Subcutaneous abdominal adipose tissue (tissue), 5 donors: ENCODE results near the gene SLC7A11.

Source experiments
- H3K27ac ChIP-seq: one replicate; pipeline ENCODE4 v1.7.0; 2013; ENCODE audit warnings: low read depth, mild to moderate bottlenecking, inconsistent platforms, low read length, moderate library complexity
- H3K27me3 ChIP-seq, 5 donors: one replicate each; pipeline ENCODE4 v1.7.0; 2013; ENCODE audit warnings: low read length in 5 of 5, inconsistent platforms in 1 of 5; ENCODE audit not compliant: control insufficient read depth in 5 of 5, insufficient read depth in 4 of 5
- H3K36me3 ChIP-seq, 5 donors: one replicate each; pipeline ENCODE4 v1.7.0; 2013; ENCODE audit warnings: low read length in 5 of 5; ENCODE audit not compliant: control insufficient read depth in 5 of 5, insufficient read depth in 5 of 5
- H3K4me1 ChIP-seq, 5 donors: one replicate each; pipeline ENCODE4 v1.7.0; 2013; ENCODE audit warnings: low read length in 5 of 5, mild to moderate bottlenecking in 3 of 5, moderate library complexity in 1 of 5; ENCODE audit not compliant: control insufficient read depth in 5 of 5, insufficient read depth in 5 of 5
- H3K4me3 ChIP-seq, 5 donors: one replicate each; pipeline ENCODE4 v1.7.0; 2013; ENCODE audit warnings: low read length in 5 of 5, low read depth in 1 of 5
- H3K9ac ChIP-seq, 5 donors: one replicate each; pipeline ENCODE4 v1.7.0; 2013; ENCODE audit warnings: low read length in 5 of 5, mild to moderate bottlenecking in 4 of 5, moderate library complexity in 3 of 5
- H3K9me3 ChIP-seq, 5 donors: one replicate each; pipeline ENCODE4 v1.7.0; 2013; ENCODE audit warnings: low read length in 5 of 5; ENCODE audit not compliant: control insufficient read depth in 5 of 5
- donor health status: healthy.
- donor health status: healthy.
- donor health status: healthy.
- donor health status: healthy.
- donor health status: healthy.

Gene SLC7A11

DNA sequence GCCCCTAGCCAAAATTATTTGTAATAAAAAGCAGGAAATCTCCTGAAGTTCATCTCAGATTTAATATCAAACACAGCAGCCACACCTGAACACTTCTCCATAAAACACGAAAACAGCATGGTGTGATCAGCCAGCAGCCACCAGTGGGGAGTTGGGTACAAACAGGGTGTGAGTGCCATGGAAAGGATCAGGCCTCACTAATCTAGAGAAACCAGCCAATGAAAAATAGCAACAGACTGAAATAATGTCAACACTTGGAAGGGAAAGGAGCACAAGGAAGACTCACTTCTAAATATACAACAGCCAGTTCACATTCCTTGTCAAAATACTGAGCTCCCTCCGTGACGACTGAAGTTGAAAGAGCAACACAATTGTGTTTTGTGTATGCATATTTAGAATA lies 46.0 kb downstream of the SLC7A11 start:
- Histone ChIP-seq H3K9me3 (no peaks in the 10 kb centered on the region), H3K9ac (no peak overlapping the region), H3K4me1 (peaks cover 0 to 2% (median 0%) of the 10 kb centered on the region in 5 donors), H3K27ac (no peak overlapping the region), H3K4me3 (no peak overlapping the region), H3K36me3 (no peaks in the 10 kb centered on the region), H3K27me3 (no peaks in the 10 kb centered on the region)

DNA sequence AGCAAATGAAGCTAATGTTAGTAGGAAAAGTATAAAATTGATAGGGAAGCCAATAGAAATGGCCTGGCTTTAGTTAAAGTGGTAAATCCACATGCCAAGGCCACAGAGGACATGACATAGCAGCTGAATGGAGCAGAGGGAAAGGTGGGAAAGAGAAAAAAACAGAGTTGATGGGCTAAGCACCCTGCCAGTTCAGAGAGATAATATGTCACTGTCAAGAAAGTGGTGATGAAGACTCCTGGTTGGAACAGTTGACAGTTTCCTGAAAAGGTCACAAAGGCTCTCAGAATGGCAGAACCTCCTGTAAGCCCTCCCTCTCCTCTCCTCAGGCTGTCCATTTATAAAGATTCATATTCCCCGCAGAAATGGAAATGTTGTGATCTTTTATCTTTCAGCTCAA lies 48.2 kb downstream of the SLC7A11 start:
- Histone ChIP-seq H3K4me3 (no peak overlapping the region), H3K27me3 (no peaks in the 10 kb centered on the region), H3K9me3 (no peaks in the 10 kb centered on the region), H3K27ac (no peak overlapping the region), H3K9ac (no peak overlapping the region), H3K36me3 (no peaks in the 10 kb centered on the region), H3K4me1 (no peaks in the 10 kb centered on the region)

DNA sequence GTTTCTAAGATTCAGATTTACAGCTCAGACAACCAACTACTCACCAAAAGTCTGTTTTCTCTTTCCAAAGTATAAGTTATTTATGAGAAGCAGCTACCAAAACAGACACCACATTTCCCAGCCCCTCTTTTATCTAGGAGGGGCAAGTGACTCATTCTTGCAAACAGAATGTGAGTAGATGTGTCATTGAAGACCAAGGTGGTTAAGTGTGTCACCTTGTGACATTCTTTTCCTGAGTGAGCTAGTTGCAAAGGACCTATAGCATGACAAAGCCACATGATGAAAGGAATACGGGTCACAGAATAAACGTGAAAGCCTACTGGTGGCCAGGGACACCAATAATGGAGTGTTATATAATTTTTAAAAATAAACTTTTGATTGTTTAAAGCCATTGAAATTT lies 50.0 kb downstream of the SLC7A11 start:
- no peaks in the 10 kb centered on the region for H3K4me1 ChIP-seq
- H3K9ac ChIP-seq, result no peak overlapping the region
- H3K9me3 ChIP-seq, result no peaks in the 10 kb centered on the region
- H3K4me3 ChIP-seq, result no peak overlapping the region
- H3K36me3 ChIP-seq, result no peaks in the 10 kb centered on the region
- no peak overlapping the region for H3K27ac ChIP-seq
- H3K27me3 ChIP-seq, result no peaks in the 10 kb centered on the region

- H3K9me3 ChIP-seq, result no peaks in the 10 kb centered on the region
- H3K4me1 ChIP-seq, result no peaks in the 10 kb centered on the region
- H3K4me3 ChIP-seq, result no peak overlapping the region
- no peak overlapping the region for H3K27ac ChIP-seq
- H3K27me3 ChIP-seq, result no peaks in the 10 kb centered on the region
- no peak overlapping the region for H3K9ac ChIP-seq
- H3K36me3 ChIP-seq, result no peaks in the 10 kb centered on the region
These were observed 51.7 kb downstream of the SLC7A11 start for GRCh38 chr4:138190452-138190858.

GRCh38 chr4:138189206-138189605 lies 52.9 kb downstream of the SLC7A11 start:
- peaks cover 0 to 4% (median 3%) of the 10 kb centered on the region in 5 donors for H3K4me1 ChIP-seq
- H3K9me3 ChIP-seq, result no peaks in the 10 kb centered on the region
- H3K36me3 ChIP-seq, result no peaks in the 10 kb centered on the region
- no peak overlapping the region for H3K4me3 ChIP-seq
- no peaks in the 10 kb centered on the region for H3K27me3 ChIP-seq
- no peak overlapping the region for H3K9ac ChIP-seq
- H3K27ac ChIP-seq, result no peak overlapping the region

GRCh38 chr4:138188406-138189084 lies 53.6 kb downstream of the SLC7A11 start:
- Histone ChIP-seq H3K9me3 (no peaks in the 10 kb centered on the region), H3K4me3 (no peak overlapping the region), H3K4me1 (peaks cover 0 to 4% (median 3%) of the 10 kb centered on the region in 5 donors), H3K9ac (no peak overlapping the region), H3K27me3 (no peaks in the 10 kb centered on the region), H3K36me3 (no peaks in the 10 kb centered on the region), H3K27ac (no peak overlapping the region)

DNA sequence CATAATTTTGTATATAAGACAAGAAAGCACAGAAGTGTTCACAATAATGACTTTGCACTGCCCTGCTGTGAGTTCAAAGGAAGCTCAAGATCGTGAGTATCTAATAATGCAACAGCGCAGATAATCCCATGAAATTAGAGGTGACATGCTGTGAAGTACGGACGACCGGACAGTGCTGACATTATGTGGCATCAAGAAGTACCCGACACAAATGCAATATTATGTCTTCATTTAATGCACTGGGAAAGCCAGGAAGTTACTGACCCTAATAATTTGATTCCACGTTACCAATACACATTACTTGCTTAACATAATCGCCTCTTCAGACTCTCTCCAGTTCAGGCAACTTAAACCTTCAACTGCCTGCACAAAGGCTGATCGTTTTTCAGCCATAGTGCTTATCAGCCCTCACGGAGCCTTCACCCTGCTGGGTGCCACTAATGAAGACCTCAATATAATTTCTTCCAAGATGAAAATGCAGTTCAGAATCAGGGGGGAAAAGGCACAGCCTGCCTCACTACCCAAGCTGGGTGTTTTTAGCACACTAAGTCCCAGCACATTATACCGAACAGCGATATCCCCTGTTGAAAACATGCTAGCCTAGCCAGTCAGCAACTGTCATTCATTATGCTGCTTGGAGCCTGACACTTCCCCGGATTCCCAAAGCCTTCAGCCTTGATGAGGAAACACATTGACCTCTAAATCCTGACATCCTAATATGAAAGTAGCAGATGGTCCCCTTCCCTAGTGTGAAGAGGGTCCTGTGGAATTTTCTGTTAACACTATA lies 56.1 kb downstream of the SLC7A11 start:
- Histone ChIP-seq H3K9me3 (no peaks in the 10 kb centered on the region), H3K4me1 (peaks cover 0 to 4% (median 3%) of the 10 kb centered on the region in 5 donors), H3K36me3 (no peaks in the 10 kb centered on the region), H3K27me3 (no peaks in the 10 kb centered on the region), H3K27ac (no peak overlapping the region), H3K4me3 (no peak overlapping the region), H3K9ac (no peak overlapping the region)

DNA sequence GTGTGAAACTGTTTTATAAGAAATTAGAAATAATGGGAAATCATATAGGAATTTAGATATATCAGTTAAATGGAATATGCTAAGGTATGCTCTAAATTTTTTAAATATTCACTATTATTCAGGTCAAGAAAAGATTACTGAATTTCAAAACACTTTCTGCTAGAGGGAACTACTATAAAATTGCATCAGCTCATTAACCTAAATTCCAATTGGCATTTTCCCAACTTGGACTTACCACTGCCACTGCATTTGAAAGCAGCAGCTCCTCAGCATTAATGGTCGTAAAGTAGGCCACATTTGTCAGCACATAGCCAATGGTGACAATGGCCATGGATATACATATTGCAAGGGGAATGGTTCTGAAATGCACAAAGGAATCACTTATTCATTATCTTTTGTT lies 57.3 kb downstream of the SLC7A11 start:
- no peak overlapping the region for H3K4me3 ChIP-seq
- no peak overlapping the region for H3K9ac ChIP-seq
- H3K36me3 ChIP-seq, result no peaks in the 10 kb centered on the region
- H3K9me3 ChIP-seq, result no peaks in the 10 kb centered on the region
- no peak overlapping the region for H3K27ac ChIP-seq
- H3K27me3 ChIP-seq, result no peaks in the 10 kb centered on the region
- peaks cover 0 to 4% (median 3%) of the 10 kb centered on the region in 5 donors for H3K4me1 ChIP-seq

DNA sequence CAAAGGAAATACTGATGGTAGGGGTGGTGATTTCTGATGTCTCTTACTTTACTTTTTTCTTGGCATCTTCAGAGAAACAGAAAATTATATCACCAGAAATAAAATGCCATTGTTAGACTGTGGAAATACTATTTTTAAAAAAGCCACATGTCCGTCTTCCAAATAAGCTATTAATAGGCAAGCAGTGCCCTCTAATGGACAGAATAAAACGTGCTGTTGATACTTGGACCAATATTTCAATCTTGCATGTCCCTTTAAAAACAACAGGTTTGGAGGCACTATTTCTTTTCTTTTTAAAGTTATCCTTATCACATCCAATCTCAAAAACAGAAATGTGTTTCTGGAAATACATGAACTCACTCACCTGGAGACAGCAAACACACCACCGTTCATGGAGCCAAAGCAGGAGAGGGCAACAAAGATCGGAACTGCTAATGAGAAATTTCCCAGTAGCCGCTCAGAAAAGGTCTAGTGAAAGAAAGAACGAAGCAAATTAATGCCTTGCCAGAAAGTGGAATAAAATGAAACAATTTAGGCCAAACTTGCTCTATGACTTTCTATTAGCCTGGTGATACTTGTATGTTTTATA lies 59.2 kb downstream of the SLC7A11 start:
- H3K36me3 ChIP-seq, result no peaks in the 10 kb centered on the region
- no peak overlapping the region for H3K4me3 ChIP-seq
- no peak overlapping the region for H3K9ac ChIP-seq
- H3K9me3 ChIP-seq, result no peaks in the 10 kb centered on the region
- H3K4me1 ChIP-seq, result peaks cover 0 to 4% (median 3%) of the 10 kb centered on the region in 5 donors
- no peak overlapping the region for H3K27ac ChIP-seq
- no peaks in the 10 kb centered on the region for H3K27me3 ChIP-seq

DNA sequence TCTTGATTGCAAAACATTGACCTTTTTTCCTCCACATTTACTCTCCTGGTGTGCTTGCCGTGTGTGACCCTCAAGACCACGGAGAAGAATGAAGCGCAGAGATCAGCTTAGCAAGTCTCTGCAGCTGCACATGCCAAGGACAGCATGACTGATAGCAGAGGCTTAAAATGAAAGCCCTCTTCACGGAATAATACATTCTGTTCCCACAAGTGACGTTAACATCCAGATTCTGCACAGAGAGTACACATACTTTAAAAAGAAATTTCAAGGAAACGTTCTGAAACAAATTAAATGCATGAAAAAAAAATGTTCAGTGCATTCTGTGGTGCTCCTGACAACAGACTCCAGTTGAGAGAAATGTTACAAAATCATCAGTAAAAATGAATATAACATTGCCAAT lies 60.9 kb downstream of the SLC7A11 start:
- Histone ChIP-seq H3K4me3 (no peak overlapping the region), H3K27me3 (no peaks in the 10 kb centered on the region), H3K27ac (no peak overlapping the region), H3K9me3 (no peaks in the 10 kb centered on the region), H3K9ac (no peak overlapping the region), H3K36me3 (no peaks in the 10 kb centered on the region), H3K4me1 (peaks cover 0 to 4% (median 3%) of the 10 kb centered on the region in 5 donors)
